Measurements from ENCODE around the gene CIROP. TPM values are rescaled to one million over a fixed set of nuclear protein-coding genes. Genes with fewer than 3 reads are reported as not detected.

Gene CIROP
- total and polyA plus RNA-seq, 12 donors = not detected

DNA sequence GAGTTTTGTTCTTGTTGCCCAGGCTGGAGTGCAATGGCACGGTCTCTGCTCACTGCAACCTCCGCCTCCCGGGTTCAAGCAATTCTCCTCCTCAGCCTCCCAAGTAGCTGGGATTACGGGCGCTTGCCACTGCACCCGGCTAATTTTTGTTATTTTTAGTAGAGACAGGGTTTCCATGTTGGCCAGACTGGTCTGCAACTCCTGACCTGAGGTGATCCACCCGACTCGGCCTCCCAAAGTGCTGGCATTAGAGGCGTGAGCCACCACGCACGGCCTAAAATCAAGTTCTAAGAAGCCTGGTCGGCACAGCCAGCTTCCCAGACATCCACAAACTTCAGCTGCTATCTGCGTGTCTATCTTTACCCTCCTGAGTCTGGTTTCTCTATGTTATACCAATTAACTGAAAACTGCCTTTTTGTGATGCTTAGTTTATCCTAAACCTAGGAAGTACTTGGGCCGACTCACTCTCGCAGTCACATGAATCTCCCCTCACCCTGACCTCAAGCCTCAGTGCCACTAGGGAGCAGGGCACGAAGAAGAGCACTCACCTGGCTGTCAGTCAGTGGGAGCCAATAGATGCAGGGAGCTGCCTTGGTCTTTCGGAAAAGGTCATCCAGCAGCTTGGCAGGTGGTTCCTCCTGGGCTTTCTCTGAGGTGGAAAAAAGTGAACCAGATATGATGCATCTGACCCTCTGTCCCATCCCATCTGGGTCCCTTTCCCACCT lies 44.1 kb downstream of the CIROP start:
- WGBS, 4 donors = 84 to 88% (median 86%) methylated on average over 16 to 17 of the region's 17 CpGs
- DNase-seq = no peak
- intact Hi-C loops (cut with DNase I) = loop anchor here in 1 of 2 donors (5.0 kb wide), 1 partner anchor 42 kb away; the partner anchor contains the start of gene CIROP
- Histone ChIP-seq H3K36me3 (replicated peaks in 1 of 2) (peaks cover 0 to 71% of the 10 kb centered on the region in 2 donors), H3K4me1 (replicated peaks in 1 of 2) (peaks cover 12 to 35% of the 10 kb centered on the region in 2 donors), H3K27ac (peak overlapping the region in 3 of 5 donors; percentile 73 to 80 (median 75)), H3K9me3 (replicated peaks in 1 of 3) (no peaks in the 10 kb centered on the region), H3K27me3 (no peaks in the 10 kb centered on the region), H3K4me3 (no peak overlapping the region)
- TF ChIP-seq POLR2A (IDR thresholded peaks at IDR 0.05) = no peak
- TF ChIP-seq, protein P1, sequence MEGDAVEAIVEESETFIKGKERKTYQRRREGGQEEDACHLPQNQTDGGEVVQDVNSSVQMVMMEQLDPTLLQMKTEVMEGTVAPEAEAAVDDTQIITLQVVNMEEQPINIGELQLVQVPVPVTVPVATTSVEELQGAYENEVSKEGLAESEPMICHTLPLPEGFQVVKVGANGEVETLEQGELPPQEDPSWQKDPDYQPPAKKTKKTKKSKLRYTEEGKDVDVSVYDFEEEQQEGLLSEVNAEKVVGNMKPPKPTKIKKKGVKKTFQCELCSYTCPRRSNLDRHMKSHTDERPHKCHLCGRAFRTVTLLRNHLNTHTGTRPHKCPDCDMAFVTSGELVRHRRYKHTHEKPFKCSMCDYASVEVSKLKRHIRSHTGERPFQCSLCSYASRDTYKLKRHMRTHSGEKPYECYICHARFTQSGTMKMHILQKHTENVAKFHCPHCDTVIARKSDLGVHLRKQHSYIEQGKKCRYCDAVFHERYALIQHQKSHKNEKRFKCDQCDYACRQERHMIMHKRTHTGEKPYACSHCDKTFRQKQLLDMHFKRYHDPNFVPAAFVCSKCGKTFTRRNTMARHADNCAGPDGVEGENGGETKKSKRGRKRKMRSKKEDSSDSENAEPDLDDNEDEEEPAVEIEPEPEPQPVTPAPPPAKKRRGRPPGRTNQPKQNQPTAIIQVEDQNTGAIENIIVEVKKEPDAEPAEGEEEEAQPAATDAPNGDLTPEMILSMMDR (IDR thresholded peaks at IDR 0.05) = no peak

DNA sequence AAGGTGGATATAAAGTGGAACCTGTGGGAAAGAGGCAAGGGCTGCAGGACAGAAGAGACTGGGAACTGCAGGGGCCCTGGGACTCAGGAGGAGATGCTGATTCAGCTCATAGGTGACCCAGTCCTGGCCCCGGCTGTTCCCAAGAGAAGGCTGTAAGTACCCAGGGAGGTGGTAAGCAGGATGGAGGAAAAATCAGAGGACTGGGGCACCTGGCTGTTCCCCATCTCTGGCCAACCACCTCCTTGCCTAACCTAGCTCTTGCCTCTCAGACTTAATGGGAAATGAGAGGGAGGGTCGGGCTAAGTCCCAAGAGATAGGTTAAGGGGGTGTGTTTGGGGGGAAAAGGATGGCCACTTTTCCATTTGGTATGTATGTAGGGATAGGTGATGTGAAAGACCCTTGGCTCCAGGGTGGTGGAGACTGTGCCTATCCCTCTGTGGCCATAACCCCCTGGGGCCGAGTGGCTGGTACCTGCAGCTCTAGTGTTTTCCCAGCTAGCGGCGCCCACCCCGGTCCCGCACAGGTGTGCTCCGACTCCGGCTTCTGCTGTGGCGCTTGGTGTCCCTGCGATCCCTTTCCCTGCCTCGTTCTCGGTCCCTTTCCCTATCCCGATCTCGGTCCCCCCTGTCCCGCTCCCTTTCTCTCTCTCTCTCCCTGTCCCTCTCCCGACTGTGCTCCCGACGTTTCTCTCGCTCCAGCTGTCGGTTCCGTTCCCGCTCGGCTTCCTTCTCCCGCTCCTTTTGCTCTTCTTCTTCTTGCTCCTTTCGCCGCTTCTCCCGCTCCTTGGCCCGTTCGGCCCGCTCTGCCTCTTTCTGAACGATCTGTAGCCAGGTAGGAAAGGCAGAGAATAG lies 45.9 kb downstream of the CIROP start:
- peaks cover 0 to 53% of the 10 kb centered on the region in 2 donors for H3K36me3 ChIP-seq (replicated peaks in 1 of 2)
- no peaks in the 10 kb centered on the region for H3K9me3 ChIP-seq (replicated peaks in 1 of 3)
- no peaks in the 10 kb centered on the region for H3K27me3 ChIP-seq
- H3K4me1 ChIP-seq (replicated peaks in 1 of 2) = peaks cover 12 to 26% of the 10 kb centered on the region in 2 donors
- no peak for DNase-seq
- H3K4me3 ChIP-seq = no peak overlapping the region
- TF ChIP-seq POLR2A (IDR thresholded peaks at IDR 0.05) = no peak
- TF ChIP-seq, protein P1 (IDR thresholded peaks at IDR 0.05) = no peak
- intact Hi-C loops (cut with DNase I) = loop anchor here (5.0 kb wide), 1 partner anchor 72 kb away; no protein-coding TSS in a partner anchor
- WGBS, 4 donors = 86 to 89% (median 88%) methylated on average over 30 to 32 of the region's 32 CpGs
- peak overlapping the region in 1 of 5 donors; percentile 7 for H3K27ac ChIP-seq

DNA sequence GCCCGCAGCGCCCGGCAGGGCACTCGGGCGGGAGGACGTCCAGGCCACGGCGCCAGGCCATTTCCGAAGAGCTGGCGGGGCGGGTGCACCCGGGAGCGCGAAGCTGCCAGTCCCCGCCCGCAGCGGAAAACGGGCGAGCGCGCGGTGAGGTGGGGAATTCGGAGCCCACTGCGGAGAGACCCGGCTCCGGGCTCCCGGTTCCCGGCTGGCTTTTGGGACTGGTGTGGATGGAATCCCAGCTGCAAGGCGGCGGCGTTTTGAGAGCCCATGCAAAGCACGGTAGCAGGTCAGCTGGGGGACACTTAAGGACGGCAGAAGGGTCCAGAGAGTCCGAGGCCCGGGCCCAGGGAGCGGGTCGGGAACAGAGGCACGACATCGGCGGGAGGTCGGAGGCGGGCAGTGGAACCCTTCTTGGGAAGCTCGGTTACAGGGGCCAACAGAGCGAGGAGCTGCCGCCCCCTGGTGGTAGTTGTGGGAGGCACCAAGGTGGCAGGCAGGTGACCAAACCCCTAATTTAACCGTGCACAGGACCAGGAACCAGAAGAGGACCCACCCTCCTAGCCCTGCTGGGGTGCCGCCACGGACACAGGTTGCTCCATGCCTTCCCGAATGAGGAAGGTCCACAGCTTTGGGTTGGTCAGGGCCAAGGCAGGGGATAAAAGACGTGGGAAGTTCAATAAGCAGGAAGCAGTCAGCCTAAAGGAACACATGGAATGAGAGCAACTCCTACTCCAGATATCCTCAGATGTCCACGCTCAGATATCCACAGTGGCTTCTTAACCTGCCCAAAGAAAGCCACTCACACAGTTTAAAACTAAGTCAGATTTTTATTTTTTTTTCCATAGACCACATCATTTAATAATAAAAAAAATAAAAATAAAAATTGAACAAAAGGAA lies 46.8 kb downstream of the CIROP start:
- Histone ChIP-seq H3K27ac (peak overlapping the region in 3 of 5 donors; percentile 57 to 77 (median 73)), H3K27me3 (no peaks in the 10 kb centered on the region), H3K4me3 (peak overlapping the region in 2 of 4 donors; percentile 54 to 90), H3K9me3 (replicated peaks in 1 of 3) (no peaks in the 10 kb centered on the region), H3K4me1 (replicated peaks in 1 of 2) (peaks cover 12 to 26% of the 10 kb centered on the region in 2 donors), H3K36me3 (replicated peaks in 1 of 2) (peaks cover 0 to 44% of the 10 kb centered on the region in 2 donors)
- TF ChIP-seq POLR2A (IDR thresholded peaks at IDR 0.05) = no peak
- TF ChIP-seq, protein P1 (IDR thresholded peaks at IDR 0.05) = peak; percentile 93 to 97 (median 96)
- intact Hi-C loops (cut with DNase I) = loop anchor here (5.0 kb wide), 1 partner anchor 71 kb away; no protein-coding TSS in a partner anchor
- 0 to 3% (median 1%) methylated on average over 6 to 51 of the region's 51 CpGs for WGBS, 4 donors
- DNase-seq = peak; percentile 81 to 94 (median 90)
